ENCODE measurements around the gene FGF4.

FGF4 gene

GRCh38 chr11:69788956-69789355, 13.8 kb upstream of the FGF4 start:
- Histone ChIP-seq H3K27ac (ENCODE audit: extremely low read depth, low read depth, low read length) (no peak overlapping the region), H3K4me3 (ENCODE audit: low read depth, low read length) (no peak overlapping the region), H3K36me3 (ENCODE audit: control insufficient read depth in 2 of 2, insufficient read depth in 1 of 2, low read length in 2 of 2) (no peaks in the 10 kb centered on the region), H3K9me3 (ENCODE audit: control insufficient read depth, insufficient read depth, low read depth, low read length) (no peaks in the 10 kb centered on the region), H3K4me1 (ENCODE audit: control insufficient read depth, insufficient read depth, low read length) (no peaks in the 10 kb centered on the region)
- CTCF ChIA-PET = no interaction called here
- POLR2A ChIA-PET = no interaction called here
- TF ChIP-seq ZNF76 (tag by site-specific recombination; IDR thresholded peaks at IDR 0.05; ENCODE audit: borderline replicate concordance, low read depth) (no peak), ZNF626 (tag by site-specific recombination; IDR thresholded peaks at IDR 0.05) (no peak), PBX3 (CRISPR knock-in tag; IDR thresholded peaks at IDR 0.05) (no peak), KLF7 (tag by site-specific recombination; IDR thresholded peaks at IDR 0.05; ENCODE audit: borderline replicate concordance) (no peak), GFI1B (tag by site-specific recombination; IDR thresholded peaks at IDR 0.05) (no peak), ZNF561 (tag by site-specific recombination; IDR thresholded peaks at IDR 0.05; ENCODE audit: borderline replicate concordance) (no peak), MZF1 (tag by site-specific recombination; IDR thresholded peaks at IDR 0.05; ENCODE audit: borderline replicate concordance) (no peak), ZNF585B (tag by site-specific recombination; IDR thresholded peaks at IDR 0.05) (no peak), ZFP37 (tag by site-specific recombination; IDR thresholded peaks at IDR 0.05) (no peak)

- ChIA-PET CTCF (interaction anchor here (0.9 kb wide), 1 partner anchor 12 kb away, joined by 4 read pairs; no protein-coding TSS in a partner anchor), POLR2A (no interaction called here)
- H3K27ac ChIP-seq (ENCODE audit: extremely low read depth, low read depth, low read length) = no peak overlapping the region
- no peaks in the 10 kb centered on the region for H3K36me3 ChIP-seq (ENCODE audit: control insufficient read depth in 2 of 2, insufficient read depth in 1 of 2, low read length in 2 of 2)
- TF ChIP-seq HOXA7 (CRISPR knock-in tag; IDR thresholded peaks at IDR 0.05; ENCODE audit: borderline replicate concordance) (no peak), HOXC10 (CRISPR knock-in tag; IDR thresholded peaks at IDR 0.05) (no peak), GLIS1 (tag by site-specific recombination; IDR thresholded peaks at IDR 0.05) (no peak), ZFP3 (tag by site-specific recombination; IDR thresholded peaks at IDR 0.05; ENCODE audit: low read depth) (no peak), ZNF146 (tag by site-specific recombination; IDR thresholded peaks at IDR 0.05) (no peak), KLF10 (tag by site-specific recombination; IDR thresholded peaks at IDR 0.05) (no peak), ZNF621 (tag by site-specific recombination; IDR thresholded peaks at IDR 0.05) (no peak)
- H3K4me1 ChIP-seq (ENCODE audit: control insufficient read depth, insufficient read depth, low read length) = no peaks in the 10 kb centered on the region
- no peaks in the 10 kb centered on the region for H3K9me3 ChIP-seq (ENCODE audit: control insufficient read depth, insufficient read depth, low read depth, low read length)
- H3K4me3 ChIP-seq (ENCODE audit: low read depth, low read length) = no peak overlapping the region
Measured at GRCh38 chr11:69787906-69788305, 12.8 kb upstream of the FGF4 start.

DNA sequence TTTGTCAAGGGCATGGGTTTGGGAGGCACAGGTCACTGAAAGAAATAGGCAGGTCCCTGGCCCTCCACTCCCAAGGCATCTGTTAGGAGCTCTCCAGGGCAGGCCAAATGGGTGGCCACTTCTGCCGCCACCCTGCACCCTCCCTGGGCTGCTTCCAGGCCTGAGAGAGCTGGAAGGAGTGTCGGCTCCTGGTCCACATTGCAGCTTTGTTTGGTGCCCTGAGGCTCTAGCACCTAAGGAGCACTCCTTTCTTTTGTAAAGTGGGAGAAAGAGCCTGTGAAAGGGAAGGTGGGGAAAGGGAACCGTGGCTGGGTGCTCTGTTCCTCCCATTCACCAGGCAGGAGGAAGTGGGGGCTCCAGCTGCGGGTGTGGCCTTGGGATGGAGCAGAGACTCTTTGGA, 12.3 kb upstream of the FGF4 start:
- H3K9me3 ChIP-seq (ENCODE audit: control insufficient read depth, insufficient read depth, low read depth, low read length) = no peaks in the 10 kb centered on the region
- no peaks in the 10 kb centered on the region for H3K36me3 ChIP-seq (ENCODE audit: control insufficient read depth in 2 of 2, insufficient read depth in 1 of 2, low read length in 2 of 2)
- no peak overlapping the region for H3K4me3 ChIP-seq (ENCODE audit: low read depth, low read length)
- TF ChIP-seq ZNF112 (tag by site-specific recombination; IDR thresholded peaks at IDR 0.05) = no peak
- CTCF ChIA-PET = interaction anchor here (0.5 to 1.1 kb wide), 3 partner anchors 12 to 91 kb away, joined by 3 to 4 read pairs (median 3); no protein-coding TSS in a partner anchor
- no peak overlapping the region for H3K27ac ChIP-seq (ENCODE audit: extremely low read depth, low read depth, low read length)
- H3K4me1 ChIP-seq (ENCODE audit: control insufficient read depth, insufficient read depth, low read length) = no peaks in the 10 kb centered on the region
- POLR2A ChIA-PET = no interaction called here

DNA sequence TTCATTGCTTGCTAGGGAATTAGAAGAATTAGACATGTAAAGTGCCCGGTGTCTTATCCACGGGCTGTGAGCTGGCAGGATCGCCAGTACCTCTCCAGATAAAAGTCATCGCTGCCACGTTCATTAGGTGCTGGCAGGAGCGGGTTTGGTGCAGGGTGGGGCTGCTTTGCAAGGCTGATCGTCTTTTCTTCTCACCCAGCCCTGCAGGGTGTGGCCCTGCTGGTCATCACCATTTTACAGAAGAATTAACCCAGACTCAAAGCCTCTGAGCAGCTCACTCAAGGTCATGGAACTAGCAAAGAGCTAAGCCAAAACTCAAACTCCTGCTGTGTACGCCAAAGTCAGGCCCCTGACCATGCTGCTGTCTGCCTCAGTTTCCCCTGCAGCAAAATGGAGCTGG, 6.1 kb upstream of the FGF4 start:
- Histone ChIP-seq H3K4me3 (ENCODE audit: low read depth, low read length) (no peak overlapping the region), H3K36me3 (ENCODE audit: control insufficient read depth in 2 of 2, insufficient read depth in 1 of 2, low read length in 2 of 2) (no peaks in the 10 kb centered on the region), H3K4me1 (ENCODE audit: control insufficient read depth, insufficient read depth, low read length) (no peaks in the 10 kb centered on the region), H3K9me3 (ENCODE audit: control insufficient read depth, insufficient read depth, low read depth, low read length) (no peaks in the 10 kb centered on the region), H3K27ac (ENCODE audit: extremely low read depth, low read depth, low read length) (no peak overlapping the region)
- TF ChIP-seq ZNF223 (tag by site-specific recombination; IDR thresholded peaks at IDR 0.05) = no peak
- TF ChIP-seq KLF1 (tag by site-specific recombination; IDR thresholded peaks at IDR 0.05) = 0 out of 2 replicates have a peak, but pooled peaks have one; percentile 19
- ChIA-PET POLR2A (no interaction called here), CTCF (no interaction called here)
